ENCODE measurements around the gene SPATC1L.

SPATC1L gene

DNA sequence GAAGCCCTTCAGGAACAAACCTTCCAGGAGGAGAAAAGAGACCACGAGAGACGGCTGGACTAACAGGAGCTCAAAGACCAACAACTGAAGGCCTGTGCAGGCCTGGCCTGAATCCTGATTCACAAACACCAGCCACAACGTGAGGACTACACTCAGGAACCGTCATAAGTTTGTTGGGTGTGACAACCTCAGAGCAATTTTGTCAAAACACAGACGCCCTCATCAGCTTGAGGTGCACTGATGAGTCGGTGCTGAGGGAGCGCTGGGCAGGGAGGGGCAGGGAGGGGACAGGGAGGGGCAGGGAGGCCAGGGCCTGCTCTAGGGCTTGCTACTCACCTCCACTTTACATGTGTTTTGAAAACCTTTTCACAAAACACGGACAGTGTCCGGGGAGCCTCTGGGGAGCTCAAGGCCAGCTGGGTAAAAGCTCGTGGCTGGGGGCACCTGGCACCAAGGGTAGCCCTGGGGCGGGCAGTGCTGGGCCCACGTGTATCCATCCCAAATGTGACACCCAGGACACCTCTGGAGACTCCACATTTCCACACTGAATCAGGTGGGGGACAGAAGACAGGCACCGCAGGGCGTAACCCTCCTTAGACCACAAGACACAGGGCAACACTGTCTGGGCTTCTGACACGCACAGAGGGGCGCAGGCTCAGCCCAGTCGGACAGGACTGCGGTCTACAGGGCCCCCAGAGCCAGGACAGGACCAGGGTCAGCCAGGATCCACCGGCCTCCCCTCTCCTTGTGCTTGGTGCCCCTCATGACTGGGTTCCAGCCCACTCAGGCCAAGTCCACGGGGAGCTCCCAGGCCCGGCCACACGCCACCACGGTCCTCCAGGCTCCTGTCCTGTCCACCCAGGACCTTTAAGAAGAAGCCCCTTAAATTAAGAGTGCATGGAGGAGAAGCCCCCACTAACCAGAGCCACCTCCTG lies 27.8 kb upstream of the SPATC1L start:
- no peak overlapping the region for H3K4me3 ChIP-seq (ENCODE audit: low read depth, low read length)
- TF ChIP-seq, protein P1, sequence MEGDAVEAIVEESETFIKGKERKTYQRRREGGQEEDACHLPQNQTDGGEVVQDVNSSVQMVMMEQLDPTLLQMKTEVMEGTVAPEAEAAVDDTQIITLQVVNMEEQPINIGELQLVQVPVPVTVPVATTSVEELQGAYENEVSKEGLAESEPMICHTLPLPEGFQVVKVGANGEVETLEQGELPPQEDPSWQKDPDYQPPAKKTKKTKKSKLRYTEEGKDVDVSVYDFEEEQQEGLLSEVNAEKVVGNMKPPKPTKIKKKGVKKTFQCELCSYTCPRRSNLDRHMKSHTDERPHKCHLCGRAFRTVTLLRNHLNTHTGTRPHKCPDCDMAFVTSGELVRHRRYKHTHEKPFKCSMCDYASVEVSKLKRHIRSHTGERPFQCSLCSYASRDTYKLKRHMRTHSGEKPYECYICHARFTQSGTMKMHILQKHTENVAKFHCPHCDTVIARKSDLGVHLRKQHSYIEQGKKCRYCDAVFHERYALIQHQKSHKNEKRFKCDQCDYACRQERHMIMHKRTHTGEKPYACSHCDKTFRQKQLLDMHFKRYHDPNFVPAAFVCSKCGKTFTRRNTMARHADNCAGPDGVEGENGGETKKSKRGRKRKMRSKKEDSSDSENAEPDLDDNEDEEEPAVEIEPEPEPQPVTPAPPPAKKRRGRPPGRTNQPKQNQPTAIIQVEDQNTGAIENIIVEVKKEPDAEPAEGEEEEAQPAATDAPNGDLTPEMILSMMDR (IDR thresholded peaks at IDR 0.05; ENCODE audit: low read depth, low read length), result no peak
- TF ChIP-seq, protein P2, sequence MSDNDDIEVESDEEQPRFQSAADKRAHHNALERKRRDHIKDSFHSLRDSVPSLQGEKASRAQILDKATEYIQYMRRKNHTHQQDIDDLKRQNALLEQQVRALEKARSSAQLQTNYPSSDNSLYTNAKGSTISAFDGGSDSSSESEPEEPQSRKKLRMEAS (IDR thresholded peaks at IDR 0.05; ENCODE audit: low read depth, low read length), result no peak
- TF ChIP-seq POLR2A (IDR thresholded peaks at IDR 0.05; ENCODE audit: extremely low read depth, insufficient read length), result no peak
- TF ChIP-seq MYC (IDR thresholded peaks at IDR 0.05; ENCODE audit: low read depth, low read length), result no peak
- DNase-seq (ENCODE audit: low read depth), result no peak

DNA sequence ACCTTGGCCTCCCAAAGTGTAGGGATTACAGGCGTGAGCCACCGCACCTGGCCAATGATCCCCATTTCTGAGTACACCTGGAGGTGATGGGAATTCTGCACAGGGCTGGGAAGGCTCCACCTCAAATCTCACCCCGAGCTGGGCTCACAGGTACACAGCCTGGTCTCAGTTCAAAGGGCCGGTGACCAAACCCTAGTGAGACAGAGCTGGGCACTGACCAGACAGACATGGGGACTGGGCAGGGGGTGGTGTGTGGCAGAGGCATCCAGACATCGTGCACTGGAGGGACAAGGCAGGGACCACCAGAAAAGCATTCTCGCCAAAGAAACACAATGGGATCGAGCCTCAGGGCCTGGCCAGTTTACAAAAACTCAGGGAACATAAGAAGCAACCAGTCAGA lies 27.1 kb upstream of the SPATC1L start:
- TF ChIP-seq, protein P1 (IDR thresholded peaks at IDR 0.05; ENCODE audit: low read depth, low read length), result no peak
- TF ChIP-seq POLR2A (IDR thresholded peaks at IDR 0.05; ENCODE audit: extremely low read depth, insufficient read length), result no peak
- TF ChIP-seq, protein P2 (IDR thresholded peaks at IDR 0.05; ENCODE audit: low read depth, low read length), result no peak
- no peak for TF ChIP-seq MYC (IDR thresholded peaks at IDR 0.05; ENCODE audit: low read depth, low read length)
- no peak for DNase-seq (ENCODE audit: low read depth)
- no peak overlapping the region for H3K4me3 ChIP-seq (ENCODE audit: low read depth, low read length)

DNA sequence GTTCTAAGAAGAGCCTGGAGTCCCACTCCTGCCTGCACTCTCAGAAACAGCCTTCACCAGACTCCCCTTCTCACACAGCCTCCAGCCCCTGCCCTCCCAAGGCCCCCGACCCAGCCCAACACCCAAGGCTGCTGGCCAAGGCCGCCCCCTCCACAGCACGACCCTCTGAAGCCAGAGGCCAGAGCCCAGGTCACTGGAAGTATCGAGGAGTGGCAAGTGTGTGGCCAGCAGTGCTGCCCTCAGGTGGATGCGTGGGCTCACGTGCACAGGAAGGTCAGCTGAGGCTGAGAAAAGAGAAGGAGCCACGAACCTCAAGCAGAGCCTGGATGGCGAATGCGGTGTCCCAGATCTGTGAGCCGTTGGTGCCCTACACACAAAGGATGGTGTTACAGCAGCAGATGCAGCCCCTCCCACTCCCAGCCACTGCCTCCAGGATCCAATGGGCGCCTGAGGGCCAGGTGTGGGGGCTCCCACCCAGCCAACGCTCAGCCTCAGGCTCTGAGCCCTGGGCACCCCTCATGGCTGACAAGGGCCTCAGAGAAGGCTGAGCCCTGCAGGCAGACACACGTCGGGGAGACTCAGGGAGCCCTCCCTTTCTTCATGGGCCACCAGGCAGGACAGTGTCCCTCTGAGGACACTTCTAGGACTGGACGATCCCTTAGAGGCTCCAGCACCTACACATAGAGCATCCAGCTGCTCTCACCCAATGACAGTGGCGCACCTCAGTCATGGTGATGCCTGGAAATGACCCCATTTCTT lies 26.3 kb upstream of the SPATC1L start:
- TF ChIP-seq MYC (IDR thresholded peaks at IDR 0.05; ENCODE audit: low read depth, low read length) (no peak), POLR2A (IDR thresholded peaks at IDR 0.05; ENCODE audit: extremely low read depth, insufficient read length) (no peak)
- TF ChIP-seq, protein P1 (IDR thresholded peaks at IDR 0.05; ENCODE audit: low read depth, low read length), result peak; percentile 10
- peak; percentile 21 for DNase-seq (ENCODE audit: low read depth)

DNA sequence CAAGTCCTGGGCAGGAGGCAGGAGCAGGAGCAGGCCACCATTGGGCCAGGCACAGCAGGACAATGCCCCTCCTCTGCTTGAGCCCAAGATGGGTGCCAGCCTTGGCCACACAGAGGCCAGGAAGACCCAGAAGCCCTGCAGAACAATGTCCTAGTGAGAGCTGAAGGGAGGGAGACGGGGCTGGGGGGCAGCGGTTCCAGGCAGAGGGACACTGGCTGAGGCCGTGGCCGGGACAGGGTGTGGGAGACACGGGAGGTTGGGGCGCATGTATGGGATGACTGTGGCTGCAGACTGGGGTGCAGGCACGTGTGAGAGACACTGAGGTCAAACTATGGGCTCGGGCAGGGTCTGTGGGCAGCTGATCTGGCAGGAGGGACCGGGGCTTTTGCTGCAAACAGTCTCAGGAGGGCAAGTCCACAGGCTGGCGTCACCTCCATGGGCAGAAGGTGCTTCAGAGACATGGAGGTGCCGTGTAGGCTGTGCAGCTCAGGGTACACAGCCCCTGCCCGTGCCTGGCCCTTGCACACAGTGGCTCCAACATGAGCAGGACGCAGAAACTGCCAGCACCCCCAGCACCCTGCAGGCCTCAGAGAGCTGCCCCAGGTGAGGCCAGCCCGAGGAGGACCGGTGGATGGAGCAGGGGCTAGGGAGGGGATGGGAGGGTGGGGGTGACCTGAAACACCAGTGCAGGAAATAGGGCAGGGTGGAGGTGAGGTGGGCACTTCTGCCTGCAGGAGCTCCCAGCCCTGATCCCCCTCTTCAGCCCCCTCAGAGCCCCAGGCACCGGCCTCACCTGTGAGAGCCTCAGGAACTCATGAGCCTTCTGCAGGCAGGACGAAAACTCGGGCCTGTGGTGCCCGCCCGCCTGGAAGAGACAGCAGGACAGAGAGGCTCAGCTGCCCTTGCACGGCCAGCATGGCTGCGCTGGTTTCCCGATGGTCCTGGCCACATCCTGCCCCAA lies 24.8 kb upstream of the SPATC1L start:
- H3K4me3 ChIP-seq (ENCODE audit: low read depth, low read length), result no peak overlapping the region
- TF ChIP-seq, protein P1 (IDR thresholded peaks at IDR 0.05; ENCODE audit: low read depth, low read length), result no peak
- TF ChIP-seq MYC (IDR thresholded peaks at IDR 0.05; ENCODE audit: low read depth, low read length) (no peak), POLR2A (IDR thresholded peaks at IDR 0.05; ENCODE audit: extremely low read depth, insufficient read length) (no peak)
- TF ChIP-seq, protein P2 (IDR thresholded peaks at IDR 0.05; ENCODE audit: low read depth, low read length), result no peak
- no peak for DNase-seq (ENCODE audit: low read depth)

More for the DNA sequence above, 26.3 kb upstream of the SPATC1L start:
- H3K4me3 ChIP-seq (ENCODE audit: low read depth, low read length), result no peak overlapping the region

DNA sequence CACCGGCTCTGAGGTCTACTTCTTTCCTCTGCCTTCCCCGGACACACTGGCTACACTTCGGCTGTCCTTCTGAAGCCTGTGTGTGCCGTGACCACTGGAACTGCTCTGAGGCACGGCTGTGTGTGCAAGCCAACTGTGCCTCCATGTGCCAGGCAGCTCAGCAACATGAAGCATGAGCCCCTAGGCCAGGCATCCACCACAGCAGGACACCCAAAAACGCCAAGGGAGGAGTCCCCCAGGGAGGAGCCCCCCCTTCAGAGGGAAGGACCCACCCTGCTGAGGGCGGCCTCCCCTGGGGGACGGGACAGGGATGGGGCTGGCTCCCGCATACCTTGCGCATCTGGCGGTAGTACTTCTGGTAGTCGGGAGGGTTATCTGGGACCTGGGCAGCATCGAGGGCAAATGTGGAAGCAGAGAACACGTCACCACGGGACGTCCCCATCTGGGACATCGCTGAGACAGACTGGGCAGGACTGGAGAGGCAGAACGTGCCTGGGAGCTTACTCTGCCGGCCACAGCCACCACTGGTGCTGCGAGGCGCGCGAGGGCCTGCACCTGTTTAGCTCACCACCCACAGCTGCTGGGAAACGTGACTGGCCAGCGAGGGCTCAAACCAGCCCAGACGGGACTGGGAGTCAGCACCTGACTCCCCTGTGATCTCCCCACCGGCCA lies 23.8 kb upstream of the SPATC1L start:
- TF ChIP-seq, protein P1 (IDR thresholded peaks at IDR 0.05; ENCODE audit: low read depth, low read length), result no peak
- TF ChIP-seq, protein P2 (IDR thresholded peaks at IDR 0.05; ENCODE audit: low read depth, low read length), result no peak
- TF ChIP-seq MYC (IDR thresholded peaks at IDR 0.05; ENCODE audit: low read depth, low read length) (no peak), POLR2A (IDR thresholded peaks at IDR 0.05; ENCODE audit: extremely low read depth, insufficient read length) (no peak)
- DNase-seq (ENCODE audit: low read depth), result no peak
- H3K4me3 ChIP-seq (ENCODE audit: low read depth, low read length), result no peak overlapping the region

All from NB4 (cell line).